NCI-H82 (cell line): Measurements from ENCODE around the gene NOTCH1.

ENCODE experiments used
- DNase-seq: peaks from one replicate; lab custom pipeline; 2025; lab: John Stamatoyannopoulos, UW

Gene NOTCH1

DNA sequence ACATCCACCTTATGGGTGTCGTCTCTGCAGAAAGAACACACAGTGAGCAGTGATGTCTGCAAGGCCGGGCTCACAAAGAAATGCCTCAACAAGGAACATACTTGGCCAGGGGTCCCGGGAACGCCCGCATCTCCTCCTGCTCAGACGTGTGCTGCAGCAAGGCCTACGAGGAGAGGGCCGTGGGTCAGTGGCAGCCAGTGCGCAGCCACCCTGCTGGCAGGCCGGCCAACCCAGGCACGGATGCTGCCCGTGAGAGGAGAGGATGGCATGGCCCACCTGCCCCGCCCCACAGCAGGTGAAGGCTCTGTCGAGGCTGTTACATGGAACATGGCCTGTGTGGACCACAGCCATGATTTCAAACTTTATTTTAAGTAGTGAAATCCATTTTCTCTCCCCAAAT, 82.3 kb downstream of the NOTCH1 start:
- no peak for DNase-seq

DNA sequence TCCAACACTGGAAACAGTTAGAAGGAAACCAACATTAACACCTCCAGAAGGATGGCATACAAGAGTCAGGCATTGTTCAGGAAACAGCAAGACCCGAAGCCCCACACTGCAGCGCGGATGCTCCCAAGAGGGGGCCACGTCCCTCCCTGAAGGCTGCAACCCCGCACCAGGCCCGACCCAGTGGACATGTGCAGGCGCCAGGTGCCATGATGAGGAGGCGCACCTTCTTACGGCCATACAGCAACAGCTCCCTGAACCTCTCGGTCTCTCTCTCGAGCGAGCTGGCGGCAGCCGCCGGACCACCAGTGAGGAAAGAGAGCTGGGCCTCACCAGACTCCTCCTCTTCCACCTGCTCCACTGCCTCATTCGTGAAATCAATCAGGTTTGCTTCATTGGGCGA, 83.2 kb downstream of the NOTCH1 start:
- no peak for DNase-seq

DNA sequence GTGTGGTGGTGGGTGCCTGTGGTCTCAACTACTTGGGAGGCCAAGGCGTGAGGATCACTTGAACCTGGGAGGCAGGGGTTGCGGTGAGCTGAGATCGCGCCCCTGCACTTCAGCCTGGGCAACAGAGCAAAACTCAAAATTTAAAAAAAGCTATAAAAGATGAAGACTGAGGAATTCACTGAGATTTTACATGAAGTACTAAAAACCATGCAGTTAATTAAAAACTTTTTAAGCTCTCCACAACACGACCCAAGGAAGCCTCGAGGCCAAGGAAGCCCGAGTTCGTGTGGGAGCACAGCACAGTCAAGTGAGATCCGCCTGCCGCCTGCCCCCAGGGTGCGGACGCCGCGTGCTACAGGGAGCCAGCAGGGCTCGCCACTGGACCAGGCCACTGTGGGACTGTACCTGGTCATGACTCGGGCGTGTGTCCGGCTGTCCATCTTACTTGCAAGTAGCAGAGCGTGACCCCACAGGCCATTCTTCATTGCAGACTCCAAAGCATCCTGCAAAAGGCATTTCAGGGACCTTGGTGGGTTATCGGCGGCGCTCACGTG, 85.0 kb downstream of the NOTCH1 start:
- no peak for DNase-seq

DNA sequence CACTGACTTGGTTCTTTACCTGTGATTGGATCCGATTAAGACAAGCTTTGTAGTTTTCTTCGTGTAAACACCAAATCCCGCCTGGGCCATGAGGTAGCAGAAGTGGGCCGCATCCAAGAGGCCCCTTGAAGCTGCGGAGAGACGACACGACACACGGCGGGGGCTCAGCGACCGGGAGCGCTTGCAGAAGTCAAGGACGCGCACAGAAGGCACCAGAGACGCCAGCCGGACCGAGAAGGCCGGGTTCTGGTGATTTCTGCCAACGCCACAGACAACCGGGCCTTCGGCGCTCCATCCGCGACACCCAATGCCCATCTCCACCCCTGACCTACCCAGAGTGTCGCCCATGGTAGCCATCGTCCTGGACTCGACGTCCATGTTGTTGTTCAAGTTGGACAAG, 86.4 kb downstream of the NOTCH1 start:
- DNase-seq = no peak

DNA sequence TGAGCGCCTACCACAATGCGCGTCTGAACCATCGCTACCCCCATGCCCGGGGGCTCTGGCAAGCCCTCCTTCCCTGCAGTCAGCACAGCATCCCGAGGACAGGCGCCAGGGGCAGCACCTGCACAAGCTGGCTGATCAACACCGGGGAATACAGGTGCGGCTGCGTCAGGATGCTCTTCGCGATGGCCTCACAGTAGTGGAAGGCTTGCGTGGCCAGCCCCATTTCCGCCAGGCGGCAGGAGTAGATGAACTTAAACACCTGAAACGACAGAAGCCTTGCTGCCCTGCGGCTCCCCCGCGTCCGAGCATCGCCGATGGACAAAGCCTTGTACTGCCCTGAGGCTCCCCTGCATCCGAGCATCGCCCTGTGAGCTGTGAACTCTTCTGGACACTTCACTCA, 88.5 kb downstream of the NOTCH1 start:
- DNase-seq = no peak

DNA sequence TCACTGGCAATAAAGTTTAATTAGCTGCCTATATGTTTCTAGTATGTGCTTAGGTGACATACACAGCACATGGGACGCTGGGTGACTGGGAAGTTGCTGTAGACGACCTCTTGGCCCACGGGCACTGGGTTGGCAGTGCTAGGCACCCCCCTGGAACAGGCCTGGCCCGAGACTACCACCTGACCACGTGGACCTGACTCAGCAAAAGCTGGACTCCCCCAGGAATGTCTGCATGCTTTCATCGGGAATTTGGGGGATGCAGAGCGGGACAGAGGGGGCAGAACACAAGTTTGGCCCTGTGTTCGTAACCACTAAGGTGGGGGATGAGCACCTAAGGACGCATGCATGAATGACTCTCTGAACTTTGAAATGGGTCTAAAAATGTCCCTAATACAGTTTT, 89.6 kb downstream of the NOTCH1 start:
- DNase-seq = no peak

DNA sequence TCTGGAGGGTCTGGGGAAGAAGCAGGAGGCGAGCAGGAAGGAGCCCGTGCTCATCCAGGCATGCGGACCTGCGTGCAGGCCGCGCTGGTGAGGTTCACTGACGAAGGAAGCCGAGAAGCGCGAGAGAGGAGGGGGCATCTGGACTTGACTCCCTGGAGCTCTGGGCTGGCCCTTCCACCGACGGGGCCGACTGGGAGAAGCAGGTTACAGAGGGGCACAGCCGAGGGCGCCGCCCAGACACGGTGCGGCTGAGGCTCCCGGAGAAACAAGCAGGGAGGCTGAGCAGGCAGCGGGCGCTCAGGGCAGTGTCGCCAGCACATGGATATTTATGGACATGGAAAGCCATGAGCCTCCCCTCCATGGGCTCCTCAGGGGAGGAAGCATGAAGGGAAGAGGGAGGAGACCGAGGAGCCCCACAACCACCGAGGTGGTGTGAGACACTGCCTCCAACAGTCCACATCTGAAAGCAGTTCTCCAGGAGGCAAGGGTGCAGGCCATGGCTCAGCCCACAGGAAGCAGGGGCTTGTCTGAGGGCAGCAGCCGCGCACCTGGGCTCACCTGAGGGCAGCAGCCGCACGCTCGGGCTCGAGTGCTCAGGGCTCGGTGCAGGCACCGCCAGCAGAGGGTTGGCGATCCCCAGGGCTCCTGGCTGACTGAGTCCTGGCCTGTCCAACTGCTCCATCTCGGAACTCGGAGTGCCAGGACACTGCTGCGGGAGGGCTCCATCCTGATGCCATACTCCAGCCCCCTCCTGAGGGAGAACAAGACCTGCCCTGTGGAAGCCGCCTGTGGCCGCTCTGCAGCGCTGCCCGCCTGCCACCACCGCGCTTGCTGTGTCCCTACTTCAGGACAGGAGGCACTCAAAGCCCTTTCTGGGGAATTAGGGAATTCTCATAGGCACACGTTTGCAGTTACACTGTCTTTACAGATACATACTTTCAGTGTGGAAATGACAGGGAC, 90.5 kb downstream of the NOTCH1 start:
- no peak for DNase-seq

DNA sequence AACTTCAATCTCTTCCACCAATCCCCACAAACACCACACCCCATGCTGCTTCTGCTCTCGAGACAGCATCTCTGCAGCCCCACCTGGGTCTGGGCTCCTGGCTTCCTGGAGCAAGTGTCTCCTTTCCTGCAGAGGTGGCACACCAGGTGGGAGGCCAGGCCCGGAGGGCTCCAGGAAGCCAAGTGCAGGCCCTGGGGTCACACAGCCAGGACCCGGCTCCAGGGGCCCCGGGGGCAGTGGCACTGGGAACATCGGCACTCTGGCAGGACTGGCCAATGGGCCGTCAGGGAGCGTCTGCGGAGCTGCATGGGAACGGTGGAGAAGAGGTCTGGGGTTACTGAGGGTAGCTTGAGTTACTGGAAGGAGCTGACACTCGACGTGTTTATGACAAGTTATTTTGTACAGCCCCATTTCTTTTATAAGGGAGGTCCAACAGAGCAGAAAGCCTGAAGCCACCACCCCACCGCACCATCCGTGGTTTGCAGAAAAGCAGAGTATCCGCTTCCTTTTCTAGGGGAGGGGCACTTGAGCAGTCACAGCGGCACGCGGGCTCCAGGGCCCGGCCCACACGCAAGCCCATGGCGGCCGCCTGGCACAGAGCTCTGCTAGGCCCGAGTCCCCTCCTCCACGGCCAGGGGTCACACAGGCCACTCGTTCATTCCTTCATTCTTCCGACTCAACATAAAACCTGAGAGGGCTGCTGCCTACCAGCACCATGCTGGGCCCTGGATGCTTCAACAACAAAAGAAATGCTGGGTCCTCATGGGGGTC, 91.6 kb downstream of the NOTCH1 start:
- DNase-seq = no peak

DNA sequence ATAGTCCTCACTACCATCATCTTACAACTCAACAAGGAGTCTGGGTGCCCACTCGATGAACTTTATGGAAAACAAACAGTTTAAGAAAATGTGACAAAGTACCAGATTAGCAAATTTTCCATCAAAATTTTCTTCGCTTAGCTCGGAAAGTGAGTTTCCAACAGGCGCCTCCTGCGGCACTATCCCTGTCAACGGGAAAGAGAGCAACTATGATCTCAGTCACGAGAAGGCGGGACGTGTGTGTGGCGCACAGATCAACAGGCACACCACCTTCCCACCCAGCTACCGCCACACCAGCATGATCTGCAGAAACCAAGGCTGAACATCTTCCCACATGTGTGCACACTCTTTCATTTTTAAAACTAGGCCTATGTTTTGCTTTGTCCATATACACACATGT, 92.5 kb downstream of the NOTCH1 start:
- no peak for DNase-seq

DNA sequence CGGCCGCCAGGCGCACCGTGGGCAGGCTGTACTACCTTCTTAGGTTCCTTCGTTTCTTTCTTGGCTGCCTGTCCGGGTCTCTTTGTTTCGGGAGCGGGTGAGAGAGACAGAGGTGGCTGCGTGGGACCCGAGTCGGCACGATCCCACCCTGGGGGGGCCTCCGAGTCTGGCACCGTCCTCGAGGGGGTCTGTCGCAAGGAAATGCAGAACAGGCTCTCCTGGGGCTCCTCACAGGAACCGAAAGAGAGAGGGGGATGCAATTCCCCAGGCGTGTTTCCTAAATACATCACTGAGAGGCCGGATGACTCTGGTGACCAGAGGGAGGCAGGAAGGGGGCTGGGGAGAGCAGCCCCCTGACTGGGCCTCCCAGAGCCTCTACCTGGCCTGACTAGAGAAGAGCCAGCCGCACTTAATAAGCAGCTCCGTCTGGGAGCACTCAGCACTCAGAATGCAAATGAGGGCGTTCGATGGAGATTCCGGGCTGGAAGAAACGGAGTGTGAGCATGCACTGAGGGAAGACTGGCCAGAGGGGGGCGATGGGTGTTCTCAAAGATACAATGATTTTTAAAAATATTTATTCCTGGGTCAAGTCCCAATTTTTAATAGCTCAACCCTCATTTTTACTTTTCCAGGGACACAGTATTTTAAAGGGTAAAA, 94.5 kb downstream of the NOTCH1 start:
- no peak for DNase-seq

DNA sequence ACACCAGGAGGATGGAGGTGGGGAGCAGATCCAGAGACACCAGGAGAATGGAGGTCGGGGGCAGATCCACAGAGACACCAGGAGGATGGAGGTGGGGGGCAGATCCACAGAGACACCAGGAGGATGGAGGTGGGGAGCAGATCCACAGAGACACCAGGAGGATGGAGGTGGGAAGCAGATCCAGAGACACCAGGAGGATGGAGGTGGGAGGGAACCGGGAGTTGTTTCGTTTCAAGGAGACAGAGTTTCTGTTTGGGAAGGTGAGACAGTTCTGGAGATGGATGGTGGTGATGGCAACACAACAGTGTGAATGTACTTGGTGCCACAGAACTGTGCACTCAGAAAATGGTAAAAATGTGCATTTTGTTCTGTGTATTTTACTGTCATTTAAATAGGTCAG, 97.2 kb downstream of the NOTCH1 start:
- no peak for DNase-seq

DNA sequence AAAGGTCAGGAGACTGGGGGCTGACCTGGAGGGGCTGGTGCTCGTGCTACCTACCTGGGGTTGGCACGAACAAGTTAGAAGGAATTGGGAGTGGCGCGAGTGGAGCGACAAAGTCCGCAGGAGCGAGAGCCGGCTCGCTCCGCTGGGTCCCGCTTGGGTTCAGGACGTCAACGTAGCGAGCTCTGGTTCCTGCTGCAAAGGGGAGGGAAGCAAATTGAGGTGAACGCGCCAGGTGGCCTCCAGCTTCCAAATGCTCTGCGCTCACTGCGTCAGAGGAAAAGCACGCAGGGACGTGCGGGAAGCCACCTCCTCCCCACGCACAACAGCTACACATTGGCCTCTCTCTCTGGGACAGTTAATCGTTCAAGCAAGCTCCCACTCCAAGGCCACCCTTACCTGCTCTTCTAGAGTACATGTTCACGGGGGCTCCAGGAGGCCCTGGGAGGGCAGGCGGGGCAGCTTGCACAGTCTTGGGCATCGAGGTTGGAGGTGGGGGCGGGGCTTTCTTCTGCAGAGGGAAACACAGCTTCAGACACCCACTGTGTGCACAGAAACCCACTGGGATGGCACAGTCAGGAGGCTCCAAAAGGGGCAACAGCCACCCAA, 98.6 kb downstream of the NOTCH1 start:
- DNase-seq = no peak

DNA sequence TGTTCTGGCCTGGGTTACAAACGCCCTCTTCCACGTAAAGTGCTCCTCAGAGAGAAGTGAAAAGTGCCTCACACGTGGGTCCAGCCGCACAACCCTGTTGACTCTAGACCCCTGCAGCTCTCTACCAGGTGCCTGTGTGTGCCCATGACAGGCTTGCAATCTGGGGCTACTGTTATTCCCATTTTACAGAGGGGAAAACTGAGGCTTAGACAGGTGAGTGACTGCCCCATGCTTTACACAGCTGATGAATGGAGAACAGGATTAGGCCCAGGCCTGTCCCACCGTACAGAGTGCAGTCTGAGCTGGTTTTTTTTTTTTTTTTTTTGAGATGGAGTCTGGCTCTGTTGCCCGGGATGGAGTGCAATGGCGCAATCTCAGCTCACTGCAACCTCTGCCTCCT, 100.0 kb downstream of the NOTCH1 start:
- no peak for DNase-seq
